Progenitor cell of endocrine pancreas (in vitro differentiated cells): ENCODE results near the gene RNF214. TPM values are rescaled to one million over a fixed set of nuclear protein-coding genes. Genes with fewer than 3 reads are reported as not detected.
A peak's percentile ranks its signal among the peaks of the same experiment; 100 is the strongest.

Source experiments
- DNase-seq: peaks from one replicate; pipeline ENCODE4 v3.0.0; 2021; ENCODE audit warnings: low spot score; ENCODE audit not compliant: unreplicated experiment
- H3K27ac Mint-ChIP-seq: 2 replicates; pipeline ENCODE4 v1.8.0; 2021; ENCODE audit warnings: mild to moderate bottlenecking, moderate library complexity, mixed read lengths
- H3K27me3 Mint-ChIP-seq: 2 replicates; pipeline ENCODE4 v1.8.0; 2021; ENCODE audit warnings: mixed read lengths
- H3K36me3 Mint-ChIP-seq: 2 replicates; pipeline ENCODE4 v1.8.0; 2022; ENCODE audit warnings: mixed read lengths; ENCODE audit not compliant: insufficient read depth
- H3K4me1 Mint-ChIP-seq: 2 replicates; pipeline ENCODE4 v1.8.0; 2021; ENCODE audit warnings: low read depth, mixed read lengths
- H3K4me3 Mint-ChIP-seq: 2 replicates; pipeline ENCODE4 v1.8.0; 2021; ENCODE audit warnings: low read depth, mild to moderate bottlenecking, moderate library complexity, mixed read lengths
- H3K9me3 Mint-ChIP-seq: 2 replicates; pipeline ENCODE4 v1.8.0; 2021; ENCODE audit warnings: low read depth, mixed read lengths
- CTCF ChIP-seq: fragments of 200-600 bp; sonication (generic); IDR thresholded peaks from one replicate; pipeline ENCODE4 v1.5.0; 2021; ENCODE audit warnings: antibody characterized with exemption, mild to moderate bottlenecking; ENCODE audit not compliant: unreplicated experiment
- total RNA-seq: library from RNA; stranded (reverse); gene quantifications from 2 replicates; pipeline ENCODE4 v1.2.1, GENCODE V29; 2021

RNF214 gene
- total RNA-seq, 1 donor from 2014 or later, result 55.8 TPM

GRCh38 chr11:117230286-117230961 lies 2.0 kb upstream of the RNF214 start:
- no peaks in the 10 kb centered on the region for H3K27me3 Mint-ChIP-seq
- H3K4me3 Mint-ChIP-seq, result peak overlapping the region; percentile 99
- no peaks in the 10 kb centered on the region for H3K9me3 Mint-ChIP-seq
- peaks cover 8% of the 10 kb centered on the region for H3K36me3 Mint-ChIP-seq
- no peak for DNase-seq
- peaks cover 20% of the 10 kb centered on the region for H3K4me1 Mint-ChIP-seq
- peak overlapping the region; percentile 24 for H3K27ac Mint-ChIP-seq
- TF ChIP-seq CTCF, result no peak

DNA sequence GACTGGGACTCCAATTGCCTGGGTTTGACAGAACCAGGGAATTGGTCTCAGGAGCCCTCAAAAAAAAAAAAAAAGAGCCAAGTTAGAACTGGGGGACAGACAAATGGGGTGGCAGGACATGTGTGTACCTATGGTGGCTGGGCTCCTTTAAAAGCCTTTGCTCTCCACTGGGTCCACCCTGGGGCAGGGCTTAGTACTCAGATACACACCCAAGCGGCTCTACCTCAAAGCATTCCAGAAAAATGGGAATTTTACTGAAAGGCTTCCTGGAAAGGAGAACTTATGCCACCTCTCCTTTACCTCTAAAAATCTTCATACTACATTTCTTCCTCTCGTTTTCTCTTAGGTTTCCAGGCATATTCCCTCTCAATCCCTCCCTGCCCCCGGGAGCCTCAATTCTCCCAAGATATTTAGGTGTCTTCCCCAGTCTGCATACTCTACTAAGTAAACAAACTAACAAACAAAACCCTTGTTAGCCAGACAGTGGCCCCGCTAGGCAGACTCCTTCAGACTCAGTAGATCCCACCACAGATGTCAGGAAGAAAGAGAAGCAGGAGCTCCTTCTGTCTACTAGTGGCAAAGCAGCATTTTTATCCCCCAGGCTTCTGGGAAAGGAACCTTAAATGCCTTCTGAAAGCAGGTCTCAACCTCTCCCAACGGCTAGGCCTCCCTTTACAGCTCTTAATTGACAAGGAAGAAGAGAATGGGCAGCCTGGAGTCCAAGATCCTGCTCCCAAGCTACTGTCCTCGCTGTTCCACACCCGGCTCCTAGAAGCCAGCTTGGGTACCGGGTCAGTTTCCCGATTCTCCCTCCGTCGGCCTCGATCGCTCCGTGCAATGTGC lies 1.3 kb upstream of the RNF214 start:
- no peak for TF ChIP-seq CTCF

DNA sequence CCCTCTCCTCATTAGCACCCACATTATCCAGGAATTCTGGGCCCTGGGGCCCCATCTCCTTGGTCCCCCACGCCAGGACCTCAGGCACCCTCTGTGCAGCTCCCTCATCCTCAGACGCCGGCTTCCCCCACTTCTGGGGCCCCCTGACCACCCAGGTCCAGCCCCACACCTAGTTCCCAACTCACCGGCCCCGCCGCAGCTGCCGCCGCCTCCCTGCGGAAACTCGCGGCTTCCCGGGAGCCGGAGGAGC lies 704 bp upstream of the RNF214 start, which contains the start of gene PCSK7:
Gene PCSK7, minus strand, starts transcription at position 232 of the 250 bp plus-strand sequence. CDS start 2,229 bp downstream, outside the sequence.
- no peak for TF ChIP-seq CTCF
- Mint-ChIP-seq H3K9me3 (no peaks in the 10 kb centered on the region), H3K27me3 (no peaks in the 10 kb centered on the region), H3K27ac (peak within 1 kb of the TSS; percentile 98), H3K4me1 (peaks cover 20% of the 10 kb centered on the region), H3K4me3 (peak within 1 kb of the TSS; percentile 99), H3K36me3 (peaks cover 5% of the 10 kb centered on the region)
- no peak for DNase-seq

More for the DNA sequence above, 1.3 kb upstream of the RNF214 start:
- no peaks in the 10 kb centered on the region for H3K27me3 Mint-ChIP-seq
- no peak for DNase-seq
- H3K4me1 Mint-ChIP-seq, result peaks cover 20% of the 10 kb centered on the region
- H3K4me3 Mint-ChIP-seq, result peak overlapping the region; percentile 99
- peak overlapping the region; percentile 71 for H3K27ac Mint-ChIP-seq
- no peaks in the 10 kb centered on the region for H3K9me3 Mint-ChIP-seq
- peaks cover 8% of the 10 kb centered on the region for H3K36me3 Mint-ChIP-seq

GRCh38 chr11:117232911-117233409 lies 489 bp downstream of the RNF214 start:
- Mint-ChIP-seq H3K4me3 (peak overlapping the region; percentile 88), H3K36me3 (peaks cover 6% of the 10 kb centered on the region), H3K9me3 (no peaks in the 10 kb centered on the region), H3K4me1 (peaks cover 20% of the 10 kb centered on the region), H3K27ac (peak overlapping the region; percentile 92), H3K27me3 (no peaks in the 10 kb centered on the region)
- TF ChIP-seq CTCF, result no peak
- peak; percentile 35 for DNase-seq

GRCh38 chr11:117238221-117238620 lies 5.8 kb downstream of the RNF214 start:
- Mint-ChIP-seq H3K4me3 (no peak overlapping the region), H3K27ac (no peak overlapping the region), H3K9me3 (no peaks in the 10 kb centered on the region), H3K36me3 (peaks cover 16% of the 10 kb centered on the region), H3K4me1 (peaks cover 10% of the 10 kb centered on the region), H3K27me3 (no peaks in the 10 kb centered on the region)
- no peak for TF ChIP-seq CTCF
- no peak for DNase-seq
